ENCODE data around the gene IPCEF1. TPM values are rescaled to one million over a fixed set of nuclear protein-coding genes. Genes with fewer than 3 reads are reported as not detected.

Gene IPCEF1
- total and polyA plus RNA-seq, 2 experiments from 2014 or later, result 0.15 TPM; not detected in 1

GRCh38 chr6:154382740-154383139, 26.1 kb upstream of the IPCEF1 start:
- H3K4me1 ChIP-seq (ENCODE audit: low read depth), result no peaks in the 10 kb centered on the region
- H3K27me3 ChIP-seq, result no peaks in the 10 kb centered on the region
- no peak for DNase-seq (ENCODE audit: low read depth in 1 of 2, low spot score in 1 of 2)
- no peaks in the 10 kb centered on the region for H3K9me3 ChIP-seq (ENCODE audit: low read depth)
- no peaks in the 10 kb centered on the region for H3K36me3 ChIP-seq
- no peak overlapping the region for H3K4me3 ChIP-seq
- H3K27ac ChIP-seq, result no peak overlapping the region
- TF ChIP-seq CTCF (IDR thresholded peaks at IDR 0.05; ENCODE audit: low read depth, low read length), result no peak

- no peak overlapping the region for H3K4me3 ChIP-seq
- H3K9me3 ChIP-seq (ENCODE audit: low read depth), result no peaks in the 10 kb centered on the region
- DNase-seq (ENCODE audit: low read depth in 1 of 2, low spot score in 1 of 2), result no peak
- H3K36me3 ChIP-seq, result no peaks in the 10 kb centered on the region
- no peaks in the 10 kb centered on the region for H3K27me3 ChIP-seq
- no peak overlapping the region for H3K27ac ChIP-seq
- H3K4me1 ChIP-seq (ENCODE audit: low read depth), result no peaks in the 10 kb centered on the region
- no peak for TF ChIP-seq CTCF (IDR thresholded peaks at IDR 0.05; ENCODE audit: low read depth, low read length)
Measured at GRCh38 chr6:154381548-154381947, 24.9 kb upstream of the IPCEF1 start.

- no peak for DNase-seq (ENCODE audit: low read depth in 1 of 2, low spot score in 1 of 2)
- no peak for TF ChIP-seq CTCF (IDR thresholded peaks at IDR 0.05; ENCODE audit: low read depth, low read length)
- H3K27me3 ChIP-seq, result no peaks in the 10 kb centered on the region
- H3K27ac ChIP-seq, result no peak overlapping the region
- no peaks in the 10 kb centered on the region for H3K9me3 ChIP-seq (ENCODE audit: low read depth)
- H3K4me3 ChIP-seq, result no peak overlapping the region
- H3K36me3 ChIP-seq, result no peaks in the 10 kb centered on the region
- H3K4me1 ChIP-seq (ENCODE audit: low read depth), result no peaks in the 10 kb centered on the region
Measured at GRCh38 chr6:154380741-154381140, 24.1 kb upstream of the IPCEF1 start.

- Histone ChIP-seq H3K36me3 (no peaks in the 10 kb centered on the region), H3K4me3 (no peak overlapping the region), H3K4me1 (ENCODE audit: low read depth) (no peaks in the 10 kb centered on the region), H3K27me3 (no peaks in the 10 kb centered on the region), H3K9me3 (ENCODE audit: low read depth) (no peaks in the 10 kb centered on the region), H3K27ac (no peak overlapping the region)
- no peak for DNase-seq (ENCODE audit: low read depth in 1 of 2, low spot score in 1 of 2)
- no peak for TF ChIP-seq CTCF (IDR thresholded peaks at IDR 0.05; ENCODE audit: low read depth, low read length)
Measured at GRCh38 chr6:154379585-154379984, 23.0 kb upstream of the IPCEF1 start.

GRCh38 chr6:154378518-154378917, 21.9 kb upstream of the IPCEF1 start:
- no peak overlapping the region for H3K4me3 ChIP-seq
- H3K27me3 ChIP-seq, result no peaks in the 10 kb centered on the region
- no peak for DNase-seq (ENCODE audit: low read depth in 1 of 2, low spot score in 1 of 2)
- no peaks in the 10 kb centered on the region for H3K4me1 ChIP-seq (ENCODE audit: low read depth)
- no peaks in the 10 kb centered on the region for H3K9me3 ChIP-seq (ENCODE audit: low read depth)
- TF ChIP-seq CTCF (IDR thresholded peaks at IDR 0.05; ENCODE audit: low read depth, low read length), result no peak
- no peaks in the 10 kb centered on the region for H3K36me3 ChIP-seq
- no peak overlapping the region for H3K27ac ChIP-seq

GRCh38 chr6:154377726-154378125, 21.1 kb upstream of the IPCEF1 start:
- no peaks in the 10 kb centered on the region for H3K36me3 ChIP-seq

More at GRCh38 chr6:154377726-154378125, 21.1 kb upstream of the IPCEF1 start:
- no peak overlapping the region for H3K27ac ChIP-seq
- H3K4me1 ChIP-seq (ENCODE audit: low read depth), result no peaks in the 10 kb centered on the region
- H3K4me3 ChIP-seq, result no peak overlapping the region
- H3K9me3 ChIP-seq (ENCODE audit: low read depth), result no peaks in the 10 kb centered on the region
- no peak for TF ChIP-seq CTCF (IDR thresholded peaks at IDR 0.05; ENCODE audit: low read depth, low read length)
- DNase-seq (ENCODE audit: low read depth in 1 of 2, low spot score in 1 of 2), result no peak
- no peaks in the 10 kb centered on the region for H3K27me3 ChIP-seq
